ENCODE results near the gene ENPP3.

Gene ENPP3

DNA sequence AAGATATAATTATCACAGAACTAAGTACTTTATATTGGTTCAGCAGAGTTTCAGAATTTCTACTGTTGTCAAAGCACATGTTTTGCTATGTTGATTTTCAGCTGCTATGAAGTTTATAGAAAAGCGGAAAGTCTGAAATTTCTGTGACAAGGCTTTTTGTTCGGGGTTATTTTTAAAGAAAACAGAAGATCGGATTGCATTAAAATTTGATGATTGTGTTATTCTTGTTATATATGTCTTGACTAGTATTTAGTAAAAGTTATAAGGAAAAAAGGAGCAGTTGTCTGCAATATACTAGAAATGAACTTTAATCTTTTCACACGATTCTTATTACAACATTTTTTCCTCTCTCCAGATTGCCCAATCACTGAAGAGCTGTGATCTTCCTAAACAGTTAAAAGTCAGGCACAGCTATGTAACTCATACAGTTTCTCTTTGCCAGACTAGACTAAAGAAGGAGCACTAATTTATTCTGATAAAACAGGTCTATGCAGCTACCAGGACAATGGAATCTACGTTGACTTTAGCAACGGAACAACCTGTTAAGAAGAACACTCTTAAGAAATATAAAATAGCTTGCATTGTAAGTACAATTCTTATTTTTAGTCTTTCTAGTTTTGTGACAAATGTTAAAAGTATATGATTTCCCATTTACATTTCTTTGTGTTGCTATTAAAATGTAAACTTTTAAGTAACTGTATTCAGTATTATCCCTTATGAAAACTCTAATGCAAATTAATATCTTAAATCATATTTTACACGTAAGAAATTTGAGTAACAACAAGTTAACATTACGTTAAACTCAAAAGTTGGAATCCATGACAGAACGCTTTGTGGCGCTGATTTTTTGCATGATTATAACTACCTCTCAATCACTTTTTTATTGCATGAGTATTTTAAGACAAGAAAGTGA is at the start of gene ENPP3:
TSS of gene ENPP3 (plus strand) at position 423 of the 913 bp plus-strand sequence. CDS start at position 506, 83 bp downstream.
- H3K4me3 ChIP-seq (ENCODE audit: low read length): no peak within 1 kb of the TSS
- TF ChIP-seq CTCF (IDR thresholded peaks at IDR 0.05; ENCODE audit: insufficient read depth, low read depth, low read length, missing control alignments): no peak
- peak; percentile 8 for DNase-seq (ENCODE audit: low read depth)

DNA sequence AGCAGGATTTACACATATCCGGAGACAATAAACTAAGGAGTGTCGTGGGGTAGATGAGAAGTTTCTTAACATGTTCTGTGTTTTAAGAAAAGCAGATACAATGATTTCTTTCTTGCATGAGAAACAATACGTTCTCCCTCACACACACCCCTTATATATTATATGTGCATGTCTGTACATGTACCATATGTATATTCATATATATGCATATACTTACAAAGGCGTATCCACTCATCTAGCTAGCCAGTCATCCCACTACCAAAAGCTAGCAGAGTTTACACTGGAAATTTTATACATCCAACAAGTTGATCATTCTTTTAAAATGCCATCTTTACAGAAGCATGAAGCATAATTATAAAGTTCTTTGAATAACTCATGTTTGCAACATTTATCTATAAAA is 49.2 kb upstream of the ENPP3 start:
- DNase-seq (ENCODE audit: low read depth): no peak
- H3K4me3 ChIP-seq (ENCODE audit: low read length): no peak overlapping the region
- no peak for TF ChIP-seq CTCF (IDR thresholded peaks at IDR 0.05; ENCODE audit: insufficient read depth, low read depth, low read length, missing control alignments)

- DNase-seq (ENCODE audit: low read depth): no peak
- TF ChIP-seq CTCF (IDR thresholded peaks at IDR 0.05; ENCODE audit: insufficient read depth, low read depth, low read length, missing control alignments): no peak
- H3K4me3 ChIP-seq (ENCODE audit: low read length): no peak overlapping the region
These were observed 48.5 kb upstream of the ENPP3 start for GRCh38 chr6:131588643-131589042.

- H3K4me3 ChIP-seq (ENCODE audit: low read length): no peak overlapping the region
- no peak for TF ChIP-seq CTCF (IDR thresholded peaks at IDR 0.05; ENCODE audit: insufficient read depth, low read depth, low read length, missing control alignments)
- no peak for DNase-seq (ENCODE audit: low read depth)
These were observed 44.2 kb upstream of the ENPP3 start for GRCh38 chr6:131592935-131593334.

- no peak overlapping the region for H3K4me3 ChIP-seq (ENCODE audit: low read length)
- no peak for TF ChIP-seq CTCF (IDR thresholded peaks at IDR 0.05; ENCODE audit: insufficient read depth, low read depth, low read length, missing control alignments)
- no peak for DNase-seq (ENCODE audit: low read depth)
These were observed 43.0 kb upstream of the ENPP3 start for GRCh38 chr6:131594074-131594473.

- no peak overlapping the region for H3K4me3 ChIP-seq (ENCODE audit: low read length)
- TF ChIP-seq CTCF (IDR thresholded peaks at IDR 0.05; ENCODE audit: insufficient read depth, low read depth, low read length, missing control alignments): peak; percentile 32
- no peak for DNase-seq (ENCODE audit: low read depth)
These were observed 39.7 kb upstream of the ENPP3 start for GRCh38 chr6:131597446-131597845.

GRCh38 chr6:131600716-131601115 is 36.4 kb upstream of the ENPP3 start:
- no peak overlapping the region for H3K4me3 ChIP-seq (ENCODE audit: low read length)
- DNase-seq (ENCODE audit: low read depth): no peak
- TF ChIP-seq CTCF (IDR thresholded peaks at IDR 0.05; ENCODE audit: insufficient read depth, low read depth, low read length, missing control alignments): no peak

Measured in epithelial cell of esophagus (primary cell).